NT2/D1 (cell line): ENCODE data around the gene FASTK.

Experiments
- DNase-seq: peaks from one replicate; pipeline ENCODE4 v3.0.0-alpha.2; 2011; ENCODE audit warnings: low read depth, low spot score
- H3K27me3 ChIP-seq: 2 replicates; pipeline ENCODE4 v1.6.0; 2011; ENCODE audit warnings: mild to moderate bottlenecking; ENCODE audit not compliant: insufficient read length, insufficient read depth
- H3K36me3 ChIP-seq: 2 replicates; pipeline ENCODE4 v1.6.1; 2011; ENCODE audit warnings: mild to moderate bottlenecking, low read length, mixed read lengths; ENCODE audit not compliant: insufficient read depth, insufficient read length
- H3K4me1 ChIP-seq: 2 replicates; pipeline ENCODE4 v1.5.1; 2011; ENCODE audit not compliant: insufficient read depth, insufficient read length
- H3K4me3 ChIP-seq: 2 replicates; pipeline ENCODE4 v1.5.1; 2011; ENCODE audit warnings: low read depth; ENCODE audit not compliant: insufficient read length
- H3K9ac ChIP-seq: 2 replicates; pipeline ENCODE4 v1.6.0; 2011; ENCODE audit warnings: low read depth; ENCODE audit not compliant: insufficient read length
- H3K9me3 ChIP-seq: 2 replicates; pipeline ENCODE4 v1.5.1; 2011; ENCODE audit warnings: mild to moderate bottlenecking, low read length; ENCODE audit not compliant: insufficient read depth
- SUZ12 ChIP-seq: IDR thresholded peaks from 2 replicates; pipeline ENCODE4 v1.6.1; 2011; ENCODE audit not compliant: insufficient read length, insufficient read depth; ENCODE audit errors: extremely low read depth
- YY1 ChIP-seq: IDR thresholded peaks from 2 replicates; pipeline ENCODE4 v1.6.1; 2011; ENCODE audit not compliant: insufficient read length, insufficient read depth
- ZNF274 ChIP-seq: IDR thresholded peaks from 2 replicates; pipeline ENCODE4 v1.6.1; 2011; ENCODE audit warnings: mild to moderate bottlenecking, low read depth, low read length

FASTK gene

DNA sequence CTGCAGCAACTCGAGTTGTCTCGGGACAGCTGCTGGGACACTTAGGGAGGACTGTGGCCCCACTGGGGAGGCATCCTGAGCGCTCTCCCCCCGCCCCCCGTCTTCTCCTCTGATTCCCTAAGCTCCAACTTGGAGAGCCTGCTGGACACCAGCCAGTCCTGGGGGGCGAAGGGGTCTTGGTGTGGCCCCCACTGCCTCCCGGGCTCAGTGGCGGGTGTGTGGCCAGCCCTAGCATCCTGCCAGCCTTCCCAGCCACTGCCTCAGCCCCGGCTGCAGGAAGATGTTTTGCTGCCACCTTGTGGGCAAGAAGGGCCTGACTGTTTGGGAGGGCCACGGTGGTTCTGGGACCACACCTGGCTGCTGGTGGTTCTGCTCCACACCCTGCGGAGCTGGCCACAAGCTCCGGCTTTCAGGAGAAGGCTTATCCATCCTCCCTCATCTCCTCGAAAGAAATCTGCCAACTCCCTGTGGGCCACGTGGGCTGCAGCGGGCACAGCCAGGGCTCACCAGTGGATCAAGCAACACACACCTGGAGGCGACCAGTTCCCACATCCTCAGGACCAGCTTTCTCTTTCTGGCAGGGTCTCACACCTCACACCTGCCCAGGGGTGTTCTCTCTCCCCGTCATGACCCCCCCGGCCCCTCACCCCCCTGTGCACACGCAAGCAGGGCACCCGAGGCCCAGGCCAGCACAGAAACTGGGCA lies 30.5 kb upstream of the FASTK start:
- no peaks in the 10 kb centered on the region for H3K9me3 ChIP-seq
- no peak overlapping the region for H3K4me3 ChIP-seq
- no peak for TF ChIP-seq SUZ12
- TF ChIP-seq YY1: no peak
- TF ChIP-seq ZNF274: no peak
- DNase-seq: no peak
- H3K4me1 ChIP-seq: peaks cover 20% of the 10 kb centered on the region
- H3K27me3 ChIP-seq: no peaks in the 10 kb centered on the region
- H3K9ac ChIP-seq: no peak overlapping the region
- H3K36me3 ChIP-seq: no peaks in the 10 kb centered on the region

GRCh38 chr7:151110236-151110940 lies 29.8 kb upstream of the FASTK start:
- H3K4me1 ChIP-seq: peaks cover 16% of the 10 kb centered on the region
- H3K36me3 ChIP-seq: no peaks in the 10 kb centered on the region
- no peak overlapping the region for H3K9ac ChIP-seq
- TF ChIP-seq ZNF274 (no peak), YY1 (no peak), SUZ12 (no peak)
- H3K9me3 ChIP-seq: no peaks in the 10 kb centered on the region
- H3K4me3 ChIP-seq: no peak overlapping the region
- H3K27me3 ChIP-seq: no peaks in the 10 kb centered on the region
- no peak for DNase-seq

DNA sequence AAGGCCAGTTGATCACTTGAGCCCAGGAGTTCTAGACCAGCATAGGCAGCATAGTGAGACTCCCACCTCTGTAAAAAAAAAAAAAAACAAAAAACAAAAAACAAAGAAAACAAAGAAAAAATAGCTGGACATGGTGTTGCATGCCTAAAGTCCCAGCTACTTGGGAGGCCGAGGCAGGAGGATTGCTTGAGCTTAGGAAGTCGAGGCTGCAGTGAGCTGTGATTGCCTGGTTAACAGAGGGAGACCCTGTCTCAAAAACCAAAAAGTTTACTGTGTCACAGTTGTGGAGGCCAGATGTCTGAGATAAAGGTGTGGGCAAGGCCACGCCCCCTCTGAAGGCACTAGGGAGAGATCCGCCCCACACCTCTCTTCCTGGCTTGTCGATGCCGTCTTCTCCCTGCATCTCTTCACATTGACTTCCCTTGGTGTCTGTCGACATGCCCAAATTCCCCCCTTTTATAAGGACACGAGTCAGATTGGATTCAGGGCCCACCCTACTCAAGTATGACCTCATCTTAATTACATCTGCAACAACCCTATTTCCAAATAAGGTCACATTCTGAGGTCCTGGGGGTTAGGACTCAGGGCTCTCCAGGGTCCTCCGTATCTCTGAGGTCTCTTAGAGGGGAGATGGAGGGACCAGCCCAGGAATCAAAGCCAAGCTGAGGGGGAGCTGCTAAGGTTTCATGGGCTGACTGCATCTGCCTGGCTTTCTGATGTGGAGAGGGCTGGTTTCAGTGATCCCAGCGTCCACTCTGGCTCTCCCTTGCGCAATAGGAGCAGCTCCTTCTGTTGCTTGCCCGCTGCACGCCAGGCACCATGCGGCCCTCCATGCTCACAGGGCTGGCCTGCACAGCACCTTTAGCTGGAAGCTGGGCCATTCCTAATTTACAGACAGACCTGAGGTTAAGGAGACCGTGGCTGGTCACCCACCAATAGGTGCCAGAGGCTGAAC lies 28.8 kb upstream of the FASTK start:
- no peaks in the 10 kb centered on the region for H3K27me3 ChIP-seq
- no peaks in the 10 kb centered on the region for H3K9me3 ChIP-seq
- H3K4me1 ChIP-seq: peaks cover 15% of the 10 kb centered on the region
- no peak for DNase-seq
- peaks cover 6% of the 10 kb centered on the region for H3K36me3 ChIP-seq
- H3K9ac ChIP-seq: no peak overlapping the region
- H3K4me3 ChIP-seq: no peak overlapping the region
- TF ChIP-seq ZNF274: no peak
- no peak for TF ChIP-seq YY1
- TF ChIP-seq SUZ12: no peak

DNA sequence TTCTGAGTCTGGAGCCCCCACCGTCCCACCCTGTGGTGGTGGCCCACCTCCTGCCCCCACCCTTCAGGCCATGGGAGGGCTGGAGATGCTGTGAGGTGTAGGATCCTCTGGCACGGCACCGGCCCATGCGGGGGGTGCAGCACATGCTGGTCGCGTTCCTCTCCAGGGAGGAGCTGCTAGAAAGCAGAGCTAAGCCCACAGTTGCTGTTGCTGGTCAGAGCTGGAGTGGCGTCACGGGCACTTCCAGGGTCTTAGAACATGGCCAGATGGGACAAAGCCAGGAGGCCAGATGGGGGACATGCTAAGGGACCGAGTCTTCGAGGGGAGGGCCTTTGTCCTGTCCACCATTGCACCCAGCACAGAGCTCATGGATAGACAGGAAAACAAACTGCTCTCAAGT lies 27.3 kb upstream of the FASTK start:
- Histone ChIP-seq H3K9ac (no peak overlapping the region), H3K4me1 (peaks cover 9% of the 10 kb centered on the region), H3K4me3 (no peak overlapping the region), H3K36me3 (peaks cover 12% of the 10 kb centered on the region), H3K27me3 (no peaks in the 10 kb centered on the region), H3K9me3 (no peaks in the 10 kb centered on the region)
- TF ChIP-seq YY1: no peak
- TF ChIP-seq ZNF274: no peak
- no peak for TF ChIP-seq SUZ12
- DNase-seq: no peak

DNA sequence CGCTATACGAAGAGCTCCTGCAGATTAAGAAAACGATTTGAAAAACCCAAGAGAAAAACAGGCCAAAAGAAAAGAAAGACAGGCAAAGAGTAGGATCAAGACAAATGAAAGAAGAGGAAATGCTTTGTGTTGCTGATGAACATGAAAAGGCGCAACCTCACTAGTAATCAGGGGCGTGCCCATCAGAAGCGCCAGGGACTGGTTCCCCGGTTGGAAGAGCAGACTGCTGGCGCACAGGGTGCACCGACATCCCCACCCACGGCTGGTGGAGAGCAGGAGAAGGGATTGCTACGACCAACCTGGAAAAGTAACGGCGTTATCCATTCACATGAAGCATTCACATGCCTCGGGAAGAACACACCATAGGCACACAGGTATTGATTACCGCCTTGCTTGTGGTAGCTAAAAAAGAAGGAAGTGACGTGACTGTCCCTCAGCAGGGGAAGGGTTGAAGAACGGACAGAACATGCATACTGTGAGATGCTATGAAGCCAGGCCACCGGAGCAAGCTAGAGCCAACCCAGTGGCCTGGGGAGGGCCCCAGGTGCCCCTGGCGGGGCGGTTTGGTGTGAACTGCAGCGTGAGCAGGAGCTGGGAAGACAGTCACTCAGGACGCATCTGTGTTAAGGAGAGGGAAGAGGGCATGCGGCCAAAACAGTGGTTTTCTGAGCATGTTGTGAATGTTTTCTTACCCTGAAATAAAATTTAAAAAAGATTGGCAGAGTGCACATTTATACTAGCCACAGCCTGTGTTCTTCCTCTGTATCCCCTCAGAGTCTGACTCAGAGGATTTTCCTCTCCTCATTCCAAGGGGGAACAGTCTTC lies 24.0 kb upstream of the FASTK start:
- no peak for TF ChIP-seq SUZ12
- no peak for TF ChIP-seq YY1
- no peak for TF ChIP-seq ZNF274
- no peaks in the 10 kb centered on the region for H3K4me1 ChIP-seq
- H3K27me3 ChIP-seq: no peaks in the 10 kb centered on the region
- H3K9ac ChIP-seq: no peak overlapping the region
- DNase-seq: no peak
- H3K36me3 ChIP-seq: peaks cover 15% of the 10 kb centered on the region
- no peak overlapping the region for H3K4me3 ChIP-seq
- no peaks in the 10 kb centered on the region for H3K9me3 ChIP-seq

DNA sequence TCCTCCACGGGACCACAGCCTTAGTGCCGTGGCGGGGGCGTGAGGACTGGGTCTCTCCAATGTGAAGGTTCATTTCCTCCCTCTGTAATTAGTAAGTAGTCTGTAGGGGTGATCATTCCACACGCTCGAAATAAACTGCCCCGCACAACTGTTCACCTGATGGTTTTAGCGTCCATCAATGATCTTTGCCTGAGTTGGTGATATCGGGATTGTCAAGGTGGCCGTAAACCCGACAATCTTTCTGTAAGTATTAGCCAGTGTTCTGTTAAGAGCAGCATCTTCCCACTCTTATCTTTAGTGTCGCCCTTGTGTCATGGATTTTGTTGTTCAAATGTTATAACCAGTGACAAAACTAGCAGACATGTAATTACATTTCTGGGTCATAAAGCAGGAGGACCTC lies 23.4 kb upstream of the FASTK start:
- Histone ChIP-seq H3K9ac (no peak overlapping the region), H3K36me3 (peaks cover 15% of the 10 kb centered on the region), H3K9me3 (no peaks in the 10 kb centered on the region), H3K4me1 (peaks cover 1% of the 10 kb centered on the region), H3K4me3 (no peak overlapping the region), H3K27me3 (no peaks in the 10 kb centered on the region)
- no peak for DNase-seq
- TF ChIP-seq SUZ12 (no peak), YY1 (no peak), ZNF274 (no peak)
